GM18505 (cell line): ENCODE results near the gene AHNAK.
A peak's percentile ranks its signal among the peaks of the same experiment; 100 is the strongest.
"Not testable (repeated sequence)": the region's sequence is repeated elsewhere in the genome, so short reads cannot be mapped to it uniquely, and the experiment has no call there.

Experiments used
- ATAC-seq: cut with Tn5 transposase; IDR thresholded peaks from one replicate; pipeline ENCODE4 v1.9.1; 2021; ENCODE audit not compliant: unreplicated experiment
- POLR2A ChIP-seq: IDR thresholded peaks from 4 replicates; pipeline ENCODE4 v1.6.1; 2011; ENCODE audit warnings: borderline replicate concordance; ENCODE audit not compliant: insufficient read depth, insufficient read length; ENCODE audit errors: extremely low read depth

AHNAK gene

GRCh38 chr11:62546244-62546928, at the start of gene AHNAK:
Gene AHNAK, minus strand, starts transcription at chr11:62546806. Its CDS starts 10,708 bp downstream, at chr11:62536098.
- ATAC-seq, result peak; percentile 31
- TF ChIP-seq POLR2A, result peak; percentile 66

GRCh38 chr11:62595124-62595523, 48.5 kb upstream of the AHNAK start:
- TF ChIP-seq POLR2A, result no peak
- no peak for ATAC-seq

GRCh38 chr11:62593434-62594044, 46.9 kb upstream of the AHNAK start:
- no peak for ATAC-seq

GRCh38 chr11:62592989-62593421, 46.4 kb upstream of the AHNAK start:
- no peak for ATAC-seq
- TF ChIP-seq POLR2A, result no peak

More at GRCh38 chr11:62593434-62594044, 46.9 kb upstream of the AHNAK start:
- no peak for TF ChIP-seq POLR2A

GRCh38 chr11:62592146-62592815, 45.7 kb upstream of the AHNAK start:
- TF ChIP-seq POLR2A, result no peak
- no peak for ATAC-seq

GRCh38 chr11:62591448-62592145, 45.0 kb upstream of the AHNAK start, which contains the start of gene TUT1:
Gene TUT1, minus strand, starts transcription at chr11:62591523. Its CDS starts 38 bp downstream, at chr11:62591485.
- TF ChIP-seq POLR2A, result peak; percentile 98
- ATAC-seq, result peak; percentile 84

GRCh38 chr11:62588966-62589637, 42.5 kb upstream of the AHNAK start:
- no peak for ATAC-seq
- no peak for TF ChIP-seq POLR2A

- not testable (repeated sequence) for ATAC-seq
Measured at GRCh38 chr11:62585356-62585755, 38.8 kb upstream of the AHNAK start.

GRCh38 chr11:62581735-62582134, 35.1 kb upstream of the AHNAK start:
- not testable (repeated sequence) for ATAC-seq

GRCh38 chr11:62580959-62581715, 34.5 kb upstream of the AHNAK start:
- ATAC-seq, result no peak
- TF ChIP-seq POLR2A, result no peak

GRCh38 chr11:62579252-62579651, 32.6 kb upstream of the AHNAK start:
- ATAC-seq, result no peak
- TF ChIP-seq POLR2A, result no peak

- no peak for ATAC-seq
Measured at GRCh38 chr11:62578541-62578940, 31.9 kb upstream of the AHNAK start.

GRCh38 chr11:62577046-62577714, 30.6 kb upstream of the AHNAK start:
- no peak for TF ChIP-seq POLR2A
- ATAC-seq, result no peak

More at GRCh38 chr11:62578541-62578940, 31.9 kb upstream of the AHNAK start:
- TF ChIP-seq POLR2A, result no peak
